SK-N-SH treated with all-trans-retinoic acid at 6 μM for 48 hours (cell line): ENCODE measurements around the gene ZFP64.

Source experiments
- ARNTL ChIP-seq: fragments of 450-650 bp; formaldehyde crosslinking; IDR thresholded peaks from 2 replicates; pipeline ENCODE4 v1.5.0; 2020; ENCODE audit warnings: low read depth, mild to moderate bottlenecking, moderate library complexity, borderline replicate concordance
- GLIS3 ChIP-seq: fragments of 250-450 bp; sonication (Bioruptor Pico); IDR thresholded peaks from 2 replicates; pipeline ENCODE4 v1.5.0; 2020; ENCODE audit warnings: mild to moderate bottlenecking, moderate library complexity
- OSR1 ChIP-seq: fragments of 250-450 bp; sonication (Bioruptor Pico); IDR thresholded peaks from 2 replicates; pipeline ENCODE4 v1.8.0; 2022; ENCODE audit warnings: moderate library complexity, mild to moderate bottlenecking, inconsistent platforms
- TCF4 ChIP-seq: fragments of 250-450 bp; sonication (Bioruptor Pico); IDR thresholded peaks from 2 replicates; pipeline ENCODE4 v1.8.0; 2021; ENCODE audit warnings: mild to moderate bottlenecking, moderate library complexity, borderline replicate concordance
- TOX ChIP-seq: fragments of 250-450 bp; sonication (Bioruptor Pico); IDR thresholded peaks from 2 replicates; pipeline ENCODE4 v1.8.0; 2021; ENCODE audit warnings: mild to moderate bottlenecking, moderate library complexity, borderline replicate concordance
- ZFP30 ChIP-seq: fragments of 450-650 bp; formaldehyde crosslinking; IDR thresholded peaks from 2 replicates; pipeline ENCODE4 v1.5.0; 2022; ENCODE audit warnings: mild to moderate bottlenecking, moderate library complexity
- ZNF565 ChIP-seq: fragments of 450-650 bp; formaldehyde crosslinking; conservative IDR thresholded peaks from 2 replicates; pipeline ENCODE4 v1.5.0; 2020; ENCODE audit warnings: low read depth, mild to moderate bottlenecking, moderate library complexity
- ZNF70 ChIP-seq: fragments of 450-650 bp; formaldehyde crosslinking; IDR thresholded peaks from 2 replicates; pipeline ENCODE4 v1.5.0; 2020; ENCODE audit warnings: mild to moderate bottlenecking, moderate library complexity
- TF ChIP-seq, protein P1 (sequence below): fragments of 250-450 bp; sonication (Bioruptor Pico); IDR thresholded peaks from 2 replicates; pipeline ENCODE4 v1.8.0; 2020; ENCODE audit warnings: mild to moderate bottlenecking, moderate library complexity, borderline replicate concordance

DNA sequence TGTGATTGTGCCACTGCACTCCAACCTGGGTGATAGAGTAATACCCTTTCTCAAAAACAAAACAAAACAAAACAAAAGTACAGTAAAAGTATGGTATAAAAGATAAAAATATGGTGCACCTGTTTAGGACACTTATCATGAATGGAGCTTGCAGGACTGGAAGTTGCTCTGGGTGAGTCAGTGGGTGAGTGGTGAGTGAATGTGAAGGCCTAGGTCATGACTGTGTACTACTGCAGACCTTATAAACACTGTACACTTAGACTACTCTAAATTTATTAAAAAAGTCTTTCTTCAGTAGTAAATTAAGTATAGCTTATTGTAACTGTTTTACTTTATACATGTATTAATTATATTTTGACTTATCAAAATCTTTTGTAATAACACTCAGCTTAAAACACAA is 46.0 kb downstream of the ZFP64 start:
- no peak for TF ChIP-seq TCF4
- TF ChIP-seq, protein P1, sequence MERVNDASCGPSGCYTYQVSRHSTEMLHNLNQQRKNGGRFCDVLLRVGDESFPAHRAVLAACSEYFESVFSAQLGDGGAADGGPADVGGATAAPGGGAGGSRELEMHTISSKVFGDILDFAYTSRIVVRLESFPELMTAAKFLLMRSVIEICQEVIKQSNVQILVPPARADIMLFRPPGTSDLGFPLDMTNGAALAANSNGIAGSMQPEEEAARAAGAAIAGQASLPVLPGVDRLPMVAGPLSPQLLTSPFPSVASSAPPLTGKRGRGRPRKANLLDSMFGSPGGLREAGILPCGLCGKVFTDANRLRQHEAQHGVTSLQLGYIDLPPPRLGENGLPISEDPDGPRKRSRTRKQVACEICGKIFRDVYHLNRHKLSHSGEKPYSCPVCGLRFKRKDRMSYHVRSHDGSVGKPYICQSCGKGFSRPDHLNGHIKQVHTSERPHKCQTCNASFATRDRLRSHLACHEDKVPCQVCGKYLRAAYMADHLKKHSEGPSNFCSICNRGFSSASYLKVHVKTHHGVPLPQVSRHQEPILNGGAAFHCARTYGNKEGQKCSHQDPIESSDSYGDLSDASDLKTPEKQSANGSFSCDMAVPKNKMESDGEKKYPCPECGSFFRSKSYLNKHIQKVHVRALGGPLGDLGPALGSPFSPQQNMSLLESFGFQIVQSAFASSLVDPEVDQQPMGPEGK: no peak
- no peak for TF ChIP-seq ZNF565 (CRISPR knock-in tag)
- no peak for TF ChIP-seq TOX
- no peak for TF ChIP-seq ZNF70 (CRISPR knock-in tag)
- no peak for TF ChIP-seq ARNTL
- TF ChIP-seq GLIS3 (CRISPR knock-in tag): no peak
- no peak for TF ChIP-seq ZFP30 (CRISPR knock-in tag)
- TF ChIP-seq OSR1: no peak
